Loucy (cell line): ENCODE measurements around the gene NFATC2IP.

Experiments
- CTCF ChIP-seq: fragments of 200-600 bp; sonication (generic); conservative IDR thresholded peaks from 2 replicates; pipeline ENCODE4 v1.5.1; 2014; ENCODE audit warnings: mild to moderate bottlenecking, antibody characterized with exemption, low read length
- EZH2phosphoT487 ChIP-seq: fragments of 200-600 bp; IDR thresholded peaks from 2 replicates; pipeline ENCODE4 v1.6.1; 2018; ENCODE audit warnings: antibody characterized with exemption, mild to moderate bottlenecking, moderate library complexity, borderline replicate concordance

- TF ChIP-seq CTCF, result no peak
- no peak for TF ChIP-seq EZH2phosphoT487
Observed at GRCh38 chr16:28913946-28914724, 36.6 kb upstream of the NFATC2IP start.
